Neuronal stem cell (in vitro differentiated cells): Measurements from ENCODE around the gene FERMT2. TPM values are rescaled to one million over a fixed set of nuclear protein-coding genes. Genes with fewer than 3 reads are reported as not detected.

ENCODE experiments used
- DNase-seq: peaks from one replicate; pipeline ENCODE4 v3.0.0-alpha.2; 2013; ENCODE audit warnings: low spot score
- H2AFZ ChIP-seq: one replicate; pipeline ENCODE4 v1.6.1; 2013; ENCODE audit warnings: mild to moderate bottlenecking, low read length, inconsistent platforms
- H2AK5ac ChIP-seq: 2 replicates; pipeline ENCODE4 v1.6.1; 2013; ENCODE audit warnings: low read depth, mild to moderate bottlenecking, inconsistent platforms, low read length, moderate library complexity, mixed read lengths
- H2BK120ac ChIP-seq: 2 replicates; pipeline ENCODE4 v1.6.1; 2013; ENCODE audit warnings: low read depth, mild to moderate bottlenecking, inconsistent platforms, low read length, moderate library complexity, mixed read lengths
- H2BK12ac ChIP-seq: one replicate; pipeline ENCODE4 v1.6.1; 2013; ENCODE audit warnings: low read length, inconsistent platforms
- H2BK15ac ChIP-seq: 2 replicates; pipeline ENCODE4 v1.6.1; 2013; ENCODE audit warnings: mild to moderate bottlenecking, low read length, inconsistent platforms, mixed read lengths
- H2BK5ac ChIP-seq: one replicate; pipeline ENCODE4 v1.6.1; 2013; ENCODE audit warnings: inconsistent platforms, mild to moderate bottlenecking, low read length, moderate library complexity
- H3K14ac ChIP-seq: one replicate; pipeline ENCODE4 v1.6.1; 2013; ENCODE audit warnings: low read length, inconsistent platforms
- H3K18ac ChIP-seq: 2 replicates; pipeline ENCODE4 v1.6.1; 2013; ENCODE audit warnings: low read length, inconsistent platforms
- H3K23ac ChIP-seq: 2 replicates; pipeline ENCODE4 v1.6.1; 2013; ENCODE audit warnings: low read depth, mild to moderate bottlenecking, mixed read lengths, low read length, inconsistent platforms; ENCODE audit not compliant: poor library complexity
- H3K27ac ChIP-seq: replicated peaks from 3 replicates; pipeline ENCODE4 v1.5.1; 2013; ENCODE audit warnings: low read length, inconsistent platforms
- H3K27me3 ChIP-seq, 3 experiments: 2 replicates each; pipeline ENCODE4 v1.6.1; 2013; ENCODE audit warnings: low read length in 3 of 3, mild to moderate bottlenecking in 2 of 3, inconsistent platforms in 1 of 3, low read depth in 1 of 3, mixed read lengths in 1 of 3, moderate library complexity in 1 of 3; ENCODE audit not compliant: control insufficient read depth in 3 of 3, insufficient read depth in 3 of 3
- H3K36me3 ChIP-seq, 2 donors: replicated peaks in 1 of 2; 2 replicates each; pipeline ENCODE4 v1.6.1; 2013; ENCODE audit warnings: low read length in 2 of 2; ENCODE audit not compliant: control insufficient read depth in 2 of 2, insufficient read depth in 2 of 2
- H3K4ac ChIP-seq: 2 replicates; pipeline ENCODE4 v1.6.1; 2013; ENCODE audit warnings: inconsistent platforms, mild to moderate bottlenecking, low read length, moderate library complexity
- H3K4me1 ChIP-seq, 2 donors: 1 replicate in 1 of 2; 2 replicates in 1 of 2; pipeline ENCODE4 v1.6.1; 2013; ENCODE audit warnings: low read length in 2 of 2, low read depth in 1 of 2; ENCODE audit not compliant: control insufficient read depth in 2 of 2, insufficient read depth in 1 of 2
- H3K4me2 ChIP-seq: one replicate; pipeline ENCODE4 v1.6.1; 2013; ENCODE audit warnings: mild to moderate bottlenecking, low read length, inconsistent platforms; ENCODE audit not compliant: insufficient read depth, poor library complexity, severe bottlenecking
- H3K4me3 ChIP-seq, 2 donors: 2 replicates each; pipeline ENCODE4 v1.5.1; 2013; ENCODE audit warnings: low read length in 2 of 2, mild to moderate bottlenecking in 2 of 2, inconsistent platforms in 1 of 2, moderate library complexity in 1 of 2
- H3K79me1 ChIP-seq: one replicate; pipeline ENCODE4 v1.6.1; 2013; ENCODE audit warnings: low read depth, mild to moderate bottlenecking, inconsistent platforms, low read length, moderate library complexity
- H3K9ac ChIP-seq: one replicate; pipeline ENCODE4 v1.6.1; 2013; ENCODE audit warnings: mild to moderate bottlenecking, low read depth, low read length, inconsistent platforms; ENCODE audit not compliant: poor library complexity
- H3K9me3 ChIP-seq, 2 donors: replicated peaks in 1 of 2; 2 replicates each; pipeline versions ENCODE3 to v1.6.1; 2013; ENCODE audit warnings: low read length in 2 of 2, mild to moderate bottlenecking in 2 of 2, inconsistent platforms in 1 of 2, low read depth in 1 of 2, mixed read lengths in 1 of 2, moderate library complexity in 1 of 2; ENCODE audit not compliant: control insufficient read depth in 2 of 2, insufficient read depth in 1 of 2
- H4K8ac ChIP-seq: one replicate; pipeline ENCODE4 v1.6.1; 2013; ENCODE audit warnings: low read depth, mild to moderate bottlenecking, inconsistent platforms, low read length, moderate library complexity
- H4K91ac ChIP-seq: one replicate; pipeline ENCODE4 v1.6.1; 2013; ENCODE audit warnings: low read length, low read depth, mild to moderate bottlenecking, inconsistent platforms; ENCODE audit not compliant: poor library complexity
- WGBS, 2 donors: extraction: QIAGEN DNeasy Blood & Tissue Kit; methylation state at CpG; one replicate each; pipeline ENCODE4 v1.1.7; 2013; ENCODE audit warnings: missing lambda C conversion rate in 2 of 2, mixed read lengths in 1 of 2; ENCODE audit not compliant: insufficient read length in 2 of 2, insufficient replicate concordance in 1 of 2; ENCODE audit errors: extremely low coverage in 2 of 2; 5-methylcytosine and 5-hydroxymethylcytosine counted together
- polyA plus RNA-seq, 2 experiments: library from polyadenylated mRNA; stranded (reverse); fragments of 200-250 nt; gene quantifications; one replicate each; pipeline ENCODE4 v1.2.3, GENCODE V29; 2013

FERMT2 gene, protein sequence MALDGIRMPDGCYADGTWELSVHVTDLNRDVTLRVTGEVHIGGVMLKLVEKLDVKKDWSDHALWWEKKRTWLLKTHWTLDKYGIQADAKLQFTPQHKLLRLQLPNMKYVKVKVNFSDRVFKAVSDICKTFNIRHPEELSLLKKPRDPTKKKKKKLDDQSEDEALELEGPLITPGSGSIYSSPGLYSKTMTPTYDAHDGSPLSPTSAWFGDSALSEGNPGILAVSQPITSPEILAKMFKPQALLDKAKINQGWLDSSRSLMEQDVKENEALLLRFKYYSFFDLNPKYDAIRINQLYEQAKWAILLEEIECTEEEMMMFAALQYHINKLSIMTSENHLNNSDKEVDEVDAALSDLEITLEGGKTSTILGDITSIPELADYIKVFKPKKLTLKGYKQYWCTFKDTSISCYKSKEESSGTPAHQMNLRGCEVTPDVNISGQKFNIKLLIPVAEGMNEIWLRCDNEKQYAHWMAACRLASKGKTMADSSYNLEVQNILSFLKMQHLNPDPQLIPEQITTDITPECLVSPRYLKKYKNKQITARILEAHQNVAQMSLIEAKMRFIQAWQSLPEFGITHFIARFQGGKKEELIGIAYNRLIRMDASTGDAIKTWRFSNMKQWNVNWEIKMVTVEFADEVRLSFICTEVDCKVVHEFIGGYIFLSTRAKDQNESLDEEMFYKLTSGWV
- 98.8 TPM for polyA plus RNA-seq (2013, experiment 1 of 2)
- polyA plus RNA-seq (2013, experiment 2 of 2), result 103 TPM

DNA sequence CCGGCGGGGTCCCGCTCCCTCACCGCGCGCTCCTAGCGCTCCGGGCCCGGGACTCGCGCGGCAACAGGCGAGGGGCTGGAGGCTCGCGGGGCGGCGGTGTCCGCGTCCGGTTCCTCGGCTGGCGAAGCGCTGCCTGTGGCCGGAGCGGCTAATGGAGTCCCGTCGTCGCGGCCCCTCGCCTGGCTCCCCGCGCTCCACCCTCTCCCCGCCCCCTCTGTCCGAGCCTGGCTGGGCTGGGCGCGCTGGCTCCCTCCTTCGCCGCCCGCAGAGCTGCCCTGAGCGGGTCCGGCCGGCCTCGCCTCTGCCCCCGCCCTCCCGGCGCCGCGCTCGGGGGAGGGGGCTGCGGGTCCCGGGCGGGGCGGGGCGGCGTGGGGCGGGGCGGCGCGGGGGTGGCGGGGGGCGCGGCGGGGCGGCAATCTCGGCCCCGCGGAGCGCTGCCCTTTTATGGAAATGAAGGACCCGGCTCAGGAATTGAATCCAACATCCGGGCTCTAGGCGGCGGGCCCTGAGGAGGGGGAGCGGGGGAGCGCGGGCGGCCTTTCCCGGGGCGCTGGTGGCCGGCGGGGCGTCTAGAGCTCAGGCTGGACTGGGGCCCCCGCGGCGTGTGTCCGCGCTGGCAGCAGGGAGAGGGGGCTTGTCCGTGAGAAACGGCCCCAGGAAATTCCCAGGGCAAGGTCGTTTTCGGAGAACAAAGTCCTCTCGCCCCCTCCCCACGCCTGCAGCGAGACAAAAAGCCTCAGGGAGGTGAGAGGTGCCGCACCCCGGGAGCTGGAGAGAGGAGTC, at the start of gene FERMT2:
Gene FERMT2, minus strand, starts transcription at position 153 of the 783 bp plus-strand sequence. CDS start 482 bp downstream, outside the sequence.
- peak within 1 kb of the TSS; percentile 97 for H2AFZ ChIP-seq
- peaks cover 0 to 22% of the 10 kb centered on the region in 2 donors for H3K36me3 ChIP-seq
- peaks cover 7 to 17% of the 10 kb centered on the region in 2 donors for H3K4me1 ChIP-seq
- H4K8ac ChIP-seq, result no peak within 1 kb of the TSS
- peak within 1 kb of the TSS; percentile 27 for H4K91ac ChIP-seq
- no peaks in the 10 kb centered on the region for H3K27me3 ChIP-seq
- peak within 1 kb of the TSS; percentile 46 for H3K4ac ChIP-seq
- peak within 1 kb of the TSS; percentile 99 for H3K9ac ChIP-seq
- peak within 1 kb of the TSS; percentile 99 for H3K27ac ChIP-seq
- peak within 1 kb of the TSS; percentile 35 for H2BK12ac ChIP-seq
- peak within 1 kb of the TSS; percentile 76 for H3K4me2 ChIP-seq
- peak within 1 kb of the TSS; percentile 100 for H3K18ac ChIP-seq
- peak within 1 kb of the TSS; percentile 98 for H2BK5ac ChIP-seq
- H3K23ac ChIP-seq, result peak within 1 kb of the TSS; percentile 92
- H3K9me3 ChIP-seq, result peaks cover 0 to 2% of the 10 kb centered on the region in 2 donors
- H2AK5ac ChIP-seq, result peak within 1 kb of the TSS; percentile 40
- peak within 1 kb of the TSS; percentile 95 for H3K14ac ChIP-seq
- H2BK120ac ChIP-seq, result peak within 1 kb of the TSS; percentile 89
- peaks cover 5% of the 10 kb centered on the region for H3K79me1 ChIP-seq
- peak; percentile 90 for DNase-seq
- H2BK15ac ChIP-seq, result peak within 1 kb of the TSS; percentile 60
- peak within 1 kb of the TSS; percentile 77 to 96 for H3K4me3 ChIP-seq
- WGBS, 2 donors, result no CpG with 5 or more reads among the region's 95 CpGs

- Histone ChIP-seq H2AK5ac (no peak overlapping the region), H2BK120ac (no peak overlapping the region), H3K36me3 (no peaks in the 10 kb centered on the region), H2AFZ (no peak overlapping the region), H3K23ac (no peak overlapping the region), H3K27ac (no peak overlapping the region), H3K18ac (no peak overlapping the region), H3K4me1 (no peaks in the 10 kb centered on the region), H3K4me3 (no peak overlapping the region), H3K9me3 (peaks cover 0 to 3% of the 10 kb centered on the region in 2 donors), H4K8ac (no peak overlapping the region), H4K91ac (no peak overlapping the region), H3K4me2 (no peak overlapping the region), H2BK12ac (no peak overlapping the region), H3K79me1 (no peaks in the 10 kb centered on the region), H2BK5ac (no peak overlapping the region), H2BK15ac (no peak overlapping the region), H3K14ac (no peak overlapping the region), H3K9ac (no peak overlapping the region), H3K4ac (no peak overlapping the region), H3K27me3 (no peaks in the 10 kb centered on the region)
- WGBS, 2 donors, result 100% methylated on average over 1 of the region's 6 CpGs; no CpG with 5 or more reads in 1 of the 2 donors
- DNase-seq, result no peak
These were observed 47.6 kb upstream of the FERMT2 start for GRCh38 chr14:52998376-52999015.

GRCh38 chr14:52996493-52996892, 45.6 kb upstream of the FERMT2 start:
- no peak overlapping the region for H2BK5ac ChIP-seq
- H3K27me3 ChIP-seq, result no peaks in the 10 kb centered on the region
- no peak overlapping the region for H3K4me2 ChIP-seq
- no peak overlapping the region for H3K4ac ChIP-seq
- H4K91ac ChIP-seq, result no peak overlapping the region
- H2AFZ ChIP-seq, result no peak overlapping the region
- no CpG with 5 or more reads among the region's 2 CpGs for WGBS, 2 donors
- H3K9ac ChIP-seq, result no peak overlapping the region
- no peak overlapping the region for H2BK15ac ChIP-seq
- H3K27ac ChIP-seq, result no peak overlapping the region
- H3K4me3 ChIP-seq, result no peak overlapping the region
- H2BK12ac ChIP-seq, result no peak overlapping the region
- H2BK120ac ChIP-seq, result no peak overlapping the region
- H3K4me1 ChIP-seq, result no peaks in the 10 kb centered on the region
- H4K8ac ChIP-seq, result no peak overlapping the region
- no peak overlapping the region for H3K23ac ChIP-seq
- DNase-seq, result no peak
- H3K14ac ChIP-seq, result no peak overlapping the region
- no peaks in the 10 kb centered on the region for H3K79me1 ChIP-seq
- H3K18ac ChIP-seq, result no peak overlapping the region
- H3K9me3 ChIP-seq, result peaks cover 0 to 3% of the 10 kb centered on the region in 2 donors
- H3K36me3 ChIP-seq, result no peaks in the 10 kb centered on the region
- no peak overlapping the region for H2AK5ac ChIP-seq
